ENCODE results near the gene FCRL3. TPM values are rescaled to one million over a fixed set of nuclear protein-coding genes. Genes with fewer than 3 reads are reported as not detected.

Gene FCRL3
- total RNA-seq, 1 experiment from 2014 or later = 2.2 TPM

DNA sequence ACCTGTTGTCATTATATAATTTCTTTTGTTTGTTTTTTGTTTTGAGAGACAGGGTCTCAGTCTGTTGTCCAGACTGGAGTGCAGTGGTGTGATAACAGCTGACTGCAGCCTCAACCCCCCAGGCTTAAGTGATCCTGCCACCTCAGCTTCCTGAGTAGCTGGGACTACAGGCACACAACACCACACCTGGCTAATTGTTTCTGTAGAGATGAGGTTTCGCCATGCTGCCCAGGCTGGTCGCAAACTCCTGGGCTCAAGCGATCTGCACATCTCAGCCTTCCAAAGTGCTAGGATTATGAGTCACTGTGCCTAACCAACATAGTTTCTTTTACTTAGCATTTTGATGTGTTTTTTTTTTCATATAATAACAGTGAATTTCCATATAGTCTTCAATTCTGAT, 52.3 kb downstream of the FCRL3 start:
- Mint-ChIP-seq H3K4me3 (ENCODE audit: low read depth, unreplicated experiment) (no peak overlapping the region), H3K9me3 (ENCODE audit: low read depth, unreplicated experiment) (no peaks in the 10 kb centered on the region), H3K27me3 (ENCODE audit: unreplicated experiment) (no peaks in the 10 kb centered on the region), H3K27ac (ENCODE audit: unreplicated experiment) (no peak overlapping the region), H3K4me1 (ENCODE audit: low read depth, unreplicated experiment) (no peaks in the 10 kb centered on the region), H3K36me3 (ENCODE audit: insufficient read depth, unreplicated experiment) (no peaks in the 10 kb centered on the region)
- TF ChIP-seq, protein P1, sequence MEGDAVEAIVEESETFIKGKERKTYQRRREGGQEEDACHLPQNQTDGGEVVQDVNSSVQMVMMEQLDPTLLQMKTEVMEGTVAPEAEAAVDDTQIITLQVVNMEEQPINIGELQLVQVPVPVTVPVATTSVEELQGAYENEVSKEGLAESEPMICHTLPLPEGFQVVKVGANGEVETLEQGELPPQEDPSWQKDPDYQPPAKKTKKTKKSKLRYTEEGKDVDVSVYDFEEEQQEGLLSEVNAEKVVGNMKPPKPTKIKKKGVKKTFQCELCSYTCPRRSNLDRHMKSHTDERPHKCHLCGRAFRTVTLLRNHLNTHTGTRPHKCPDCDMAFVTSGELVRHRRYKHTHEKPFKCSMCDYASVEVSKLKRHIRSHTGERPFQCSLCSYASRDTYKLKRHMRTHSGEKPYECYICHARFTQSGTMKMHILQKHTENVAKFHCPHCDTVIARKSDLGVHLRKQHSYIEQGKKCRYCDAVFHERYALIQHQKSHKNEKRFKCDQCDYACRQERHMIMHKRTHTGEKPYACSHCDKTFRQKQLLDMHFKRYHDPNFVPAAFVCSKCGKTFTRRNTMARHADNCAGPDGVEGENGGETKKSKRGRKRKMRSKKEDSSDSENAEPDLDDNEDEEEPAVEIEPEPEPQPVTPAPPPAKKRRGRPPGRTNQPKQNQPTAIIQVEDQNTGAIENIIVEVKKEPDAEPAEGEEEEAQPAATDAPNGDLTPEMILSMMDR (IDR thresholded peaks at IDR 0.05; ENCODE audit: unreplicated experiment) = no peak
- CTCF ChIA-PET = no interaction called here
- DNase-seq = no peak
- BruUV-seq (replicated peaks) = no TSS peak
- intact Hi-C loops (cut with micrococcal nuclease; ENCODE audit: unreplicated experiment) = no loop called here

DNA sequence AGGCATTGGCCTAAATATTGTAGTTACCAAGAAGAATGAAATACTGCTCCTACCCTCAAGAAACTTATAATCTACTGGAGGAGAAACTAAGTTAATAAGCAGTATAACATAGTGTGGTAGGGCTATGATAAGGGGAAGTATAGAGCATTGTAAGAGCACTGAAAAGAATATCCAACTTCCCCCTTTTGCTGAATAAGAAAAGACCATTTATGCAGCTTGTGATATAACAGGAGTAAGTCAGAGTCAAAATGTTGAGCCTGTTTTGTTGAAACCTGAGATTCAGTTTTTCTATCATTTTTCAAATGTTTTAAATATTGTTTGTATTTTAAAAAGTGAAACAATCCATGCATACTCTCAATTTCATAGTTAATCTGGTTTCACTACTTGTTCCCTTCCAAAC, 54.4 kb downstream of the FCRL3 start:
- CTCF ChIA-PET = no interaction called here
- Mint-ChIP-seq H3K27me3 (ENCODE audit: unreplicated experiment) (no peaks in the 10 kb centered on the region), H3K4me3 (ENCODE audit: low read depth, unreplicated experiment) (no peak overlapping the region), H3K9me3 (ENCODE audit: low read depth, unreplicated experiment) (no peaks in the 10 kb centered on the region), H3K36me3 (ENCODE audit: insufficient read depth, unreplicated experiment) (no peaks in the 10 kb centered on the region), H3K27ac (ENCODE audit: unreplicated experiment) (no peak overlapping the region), H3K4me1 (ENCODE audit: low read depth, unreplicated experiment) (no peaks in the 10 kb centered on the region)
- TF ChIP-seq, protein P1 (IDR thresholded peaks at IDR 0.05; ENCODE audit: unreplicated experiment) = no peak
- no peak for DNase-seq
- intact Hi-C loops (cut with micrococcal nuclease; ENCODE audit: unreplicated experiment) = no loop called here
- BruUV-seq (replicated peaks) = no TSS peak

DNA sequence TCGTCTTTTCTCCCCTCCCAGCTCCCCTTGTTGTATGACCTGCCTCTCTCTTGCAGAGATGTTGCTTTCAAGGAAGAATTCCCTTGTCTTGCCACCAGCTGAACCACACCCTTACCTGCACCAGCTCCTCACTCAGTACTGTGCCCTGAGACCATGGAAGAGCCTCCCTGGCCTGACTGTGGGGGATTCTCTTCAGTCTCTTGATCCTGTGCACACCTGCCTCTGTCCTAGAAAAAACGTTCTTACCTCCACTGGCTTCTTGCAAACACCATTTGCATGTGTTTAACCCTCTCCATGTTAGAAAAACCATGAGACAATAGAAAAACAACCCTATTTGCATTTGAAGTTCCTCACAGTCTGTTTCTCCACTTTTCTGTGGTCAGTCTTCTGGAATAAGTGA, 59.4 kb downstream of the FCRL3 start:
- intact Hi-C loops (cut with micrococcal nuclease; ENCODE audit: unreplicated experiment) = no loop called here
- H3K4me1 Mint-ChIP-seq (ENCODE audit: low read depth, unreplicated experiment) = peaks cover 16% of the 10 kb centered on the region
- no peak for DNase-seq
- no peaks in the 10 kb centered on the region for H3K27me3 Mint-ChIP-seq (ENCODE audit: unreplicated experiment)
- H3K9me3 Mint-ChIP-seq (ENCODE audit: low read depth, unreplicated experiment) = peaks cover 4% of the 10 kb centered on the region
- H3K36me3 Mint-ChIP-seq (ENCODE audit: insufficient read depth, unreplicated experiment) = peaks cover 5% of the 10 kb centered on the region
- no TSS peak for BruUV-seq (replicated peaks)
- H3K27ac Mint-ChIP-seq (ENCODE audit: unreplicated experiment) = no peak overlapping the region
- H3K4me3 Mint-ChIP-seq (ENCODE audit: low read depth, unreplicated experiment) = no peak overlapping the region
- CTCF ChIA-PET = no interaction called here
- TF ChIP-seq, protein P1 (IDR thresholded peaks at IDR 0.05; ENCODE audit: unreplicated experiment) = no peak

DNA sequence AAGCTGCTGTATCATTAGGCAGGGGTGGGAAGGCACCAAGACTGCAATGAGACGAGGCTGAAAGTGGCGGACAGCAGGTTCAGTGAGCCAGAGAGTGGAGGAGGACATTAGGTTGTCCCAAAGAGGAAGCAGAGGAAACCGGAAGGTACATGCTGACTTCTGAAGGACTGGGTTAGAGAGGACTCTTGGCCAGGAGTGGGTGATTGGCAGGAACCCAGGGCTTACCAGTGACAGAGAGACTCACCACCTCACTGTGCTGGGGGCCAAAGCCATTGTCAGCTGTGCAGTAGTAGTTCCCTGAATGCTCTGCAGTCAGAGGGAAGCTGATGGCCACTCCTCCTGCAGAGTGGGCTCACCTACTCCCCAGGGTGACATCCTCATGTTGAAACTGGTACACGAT, 60.8 kb downstream of the FCRL3 start:
- Mint-ChIP-seq H3K36me3 (ENCODE audit: insufficient read depth, unreplicated experiment) (peaks cover 5% of the 10 kb centered on the region), H3K27me3 (ENCODE audit: unreplicated experiment) (no peaks in the 10 kb centered on the region), H3K4me1 (ENCODE audit: low read depth, unreplicated experiment) (peaks cover 22% of the 10 kb centered on the region), H3K9me3 (ENCODE audit: low read depth, unreplicated experiment) (peaks cover 4% of the 10 kb centered on the region), H3K27ac (ENCODE audit: unreplicated experiment) (peak overlapping the region; percentile 5), H3K4me3 (ENCODE audit: low read depth, unreplicated experiment) (no peak overlapping the region)
- CTCF ChIA-PET = no interaction called here
- no peak for DNase-seq
- BruUV-seq (replicated peaks) = no TSS peak
- intact Hi-C loops (cut with micrococcal nuclease; ENCODE audit: unreplicated experiment) = no loop called here
- TF ChIP-seq, protein P1 (IDR thresholded peaks at IDR 0.05; ENCODE audit: unreplicated experiment) = no peak

Data from Calu3 (cell line).